ENCODE data around the gene THADA.

DNA sequence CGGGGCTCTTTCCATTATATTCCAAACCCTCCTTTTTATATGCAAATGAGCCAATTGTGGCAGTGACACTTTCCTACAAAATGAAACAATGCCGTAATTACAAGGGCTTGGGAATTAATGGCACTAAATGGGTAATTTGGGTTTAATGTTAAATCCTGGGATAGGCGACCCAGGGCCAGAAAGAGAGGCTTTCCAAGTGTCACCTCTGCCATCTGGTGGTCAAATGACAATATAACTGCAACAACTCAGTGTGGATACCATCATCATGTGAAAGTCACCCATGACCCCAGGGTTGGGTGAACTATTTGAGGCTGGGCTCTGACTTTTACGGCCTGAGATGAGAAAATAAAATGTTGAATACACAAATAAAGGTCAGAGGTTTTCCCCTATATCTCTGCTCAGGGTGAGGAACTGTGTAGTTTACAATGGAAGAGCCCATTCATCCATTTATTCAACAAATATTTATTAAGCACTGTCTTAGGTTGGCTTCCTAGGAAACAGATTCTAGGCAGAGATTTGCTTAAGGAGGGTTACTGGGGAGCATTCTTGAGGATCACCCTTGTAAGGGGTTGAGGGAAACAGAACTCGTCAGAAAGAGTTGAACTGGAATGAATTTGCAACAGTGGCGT is 13.6 kb upstream of the THADA start:
- TF ChIP-seq ZNF335 (tag by site-specific recombination; conservative IDR thresholded peaks at IDR 0.05): no peak
- TF ChIP-seq, protein P1, sequence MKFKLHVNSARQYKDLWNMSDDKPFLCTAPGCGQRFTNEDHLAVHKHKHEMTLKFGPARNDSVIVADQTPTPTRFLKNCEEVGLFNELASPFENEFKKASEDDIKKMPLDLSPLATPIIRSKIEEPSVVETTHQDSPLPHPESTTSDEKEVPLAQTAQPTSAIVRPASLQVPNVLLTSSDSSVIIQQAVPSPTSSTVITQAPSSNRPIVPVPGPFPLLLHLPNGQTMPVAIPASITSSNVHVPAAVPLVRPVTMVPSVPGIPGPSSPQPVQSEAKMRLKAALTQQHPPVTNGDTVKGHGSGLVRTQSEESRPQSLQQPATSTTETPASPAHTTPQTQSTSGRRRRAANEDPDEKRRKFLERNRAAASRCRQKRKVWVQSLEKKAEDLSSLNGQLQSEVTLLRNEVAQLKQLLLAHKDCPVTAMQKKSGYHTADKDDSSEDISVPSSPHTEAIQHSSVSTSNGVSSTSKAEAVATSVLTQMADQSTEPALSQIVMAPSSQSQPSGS (tag by site-specific recombination; IDR thresholded peaks at IDR 0.05; ENCODE audit: low read depth): no peak

Data from HEK293 (cell line).